ENCODE measurements around the gene ANKS4B. TPM values are rescaled to one million over a fixed set of nuclear protein-coding genes. Genes with fewer than 3 reads are reported as not detected.

The ANKS4B gene
- total and polyA plus RNA-seq, 2 experiments from 2014 or later = 0.07 TPM; not detected in 1

DNA sequence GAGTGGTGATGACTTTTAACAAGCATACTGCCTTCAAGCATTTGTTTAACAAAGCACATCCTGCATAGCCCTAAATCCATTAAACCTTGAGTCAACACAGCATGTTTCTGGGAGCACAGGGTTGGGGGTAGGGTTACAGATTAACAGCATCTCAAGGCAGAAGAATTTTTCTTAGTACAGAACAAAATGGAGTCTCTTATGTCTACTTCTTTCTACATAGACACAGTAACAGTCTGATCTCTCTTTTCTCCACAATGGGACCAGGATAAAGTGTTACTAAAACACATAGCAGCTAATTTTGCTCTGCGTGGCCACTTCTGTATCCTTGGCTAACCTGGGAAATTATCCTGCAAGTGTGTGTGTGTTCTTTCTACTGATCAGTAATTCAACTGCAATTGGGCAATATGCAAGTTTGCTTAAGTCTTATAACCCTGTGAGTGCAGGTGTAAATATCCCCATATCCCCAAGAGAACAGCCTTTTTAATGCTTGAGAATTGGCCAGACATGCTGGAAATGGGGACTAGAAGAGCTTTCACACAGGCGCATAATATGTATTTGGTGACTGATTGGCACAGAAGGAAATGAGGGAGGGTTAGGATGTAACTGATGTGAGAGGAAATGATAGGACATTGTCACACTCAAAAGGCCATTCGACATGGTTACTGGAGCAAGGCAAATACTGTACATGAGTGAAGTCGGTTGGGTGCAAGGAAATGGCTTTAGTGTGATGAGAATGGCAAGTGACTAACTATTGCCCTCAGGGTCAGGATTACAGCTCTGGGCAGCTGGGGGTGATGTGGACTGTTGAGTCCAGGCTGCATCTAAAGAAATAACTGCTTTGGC lies 10.8 kb upstream of the ANKS4B start:
- H3K9me3 Mint-ChIP-seq = peaks cover 4% of the 10 kb centered on the region; the same call in 1 of the 3 replicates
- peak; percentile 22 for DNase-seq (ENCODE audit: low spot score)
- H3K4me3 ChIP-seq = peak overlapping the region; percentile 35; the same call in 1 of the 2 replicates
- H3K4me1 ChIP-seq (ENCODE audit: insufficient read depth) = peaks cover 36% of the 10 kb centered on the region
- H2AFZ ChIP-seq = no peak overlapping the region
- 0 out of 3 replicates have a peak, but pooled peaks cover 4% of the 10 kb centered on the region for H3K36me3 Mint-ChIP-seq (ENCODE audit: low read depth)
- H3K79me2 ChIP-seq (replicated peaks; ENCODE audit: insufficient read depth) = no peaks in the 10 kb centered on the region
- H3K27ac Mint-ChIP-seq = peak overlapping the region; percentile 74
- no peaks in the 10 kb centered on the region for H3F3A ChIP-seq (replicated peaks; ENCODE audit: low read depth)
- peaks cover 36% of the 10 kb centered on the region for H3K4me1 Mint-ChIP-seq
- no peaks in the 10 kb centered on the region for H3K36me3 ChIP-seq (ENCODE audit: insufficient read depth)
- H4K20me1 ChIP-seq (replicated peaks; ENCODE audit: insufficient read depth) = no peaks in the 10 kb centered on the region
- peak; percentile 51 for ATAC-seq
- TF ChIP-seq, protein P1, sequence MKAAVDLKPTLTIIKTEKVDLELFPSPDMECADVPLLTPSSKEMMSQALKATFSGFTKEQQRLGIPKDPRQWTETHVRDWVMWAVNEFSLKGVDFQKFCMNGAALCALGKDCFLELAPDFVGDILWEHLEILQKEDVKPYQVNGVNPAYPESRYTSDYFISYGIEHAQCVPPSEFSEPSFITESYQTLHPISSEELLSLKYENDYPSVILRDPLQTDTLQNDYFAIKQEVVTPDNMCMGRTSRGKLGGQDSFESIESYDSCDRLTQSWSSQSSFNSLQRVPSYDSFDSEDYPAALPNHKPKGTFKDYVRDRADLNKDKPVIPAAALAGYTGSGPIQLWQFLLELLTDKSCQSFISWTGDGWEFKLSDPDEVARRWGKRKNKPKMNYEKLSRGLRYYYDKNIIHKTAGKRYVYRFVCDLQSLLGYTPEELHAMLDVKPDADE (IDR thresholded peaks at IDR 0.05) = no peak
- TF ChIP-seq CREB1 (CRISPR knock-in tag; IDR thresholded peaks at IDR 0.05; ENCODE audit: low read depth) = 0 out of 2 replicates have a peak, but pooled peaks have one; percentile 17
- H3K27me3 ChIP-seq (ENCODE audit: insufficient read depth) = no peaks in the 10 kb centered on the region
- 0 out of 2 replicates have a peak, but pooled peaks cover 5% of the 10 kb centered on the region for H3K9me2 ChIP-seq (ENCODE audit: insufficient read depth)
- peak overlapping the region; percentile 66 for H3K27ac ChIP-seq (ENCODE audit: low read depth)
- peaks cover 5% of the 10 kb centered on the region for H3K27me3 Mint-ChIP-seq (ENCODE audit: insufficient read depth, low read depth, poor library complexity)
- H3K4me3 Mint-ChIP-seq = peak overlapping the region; percentile 31; the same call in 2 of the 3 replicates
- peak overlapping the region; percentile 67 for H3K4me2 ChIP-seq

GRCh38 chr16:21223787-21224186 lies 9.7 kb upstream of the ANKS4B start:
- no peaks in the 10 kb centered on the region for H4K20me1 ChIP-seq (replicated peaks; ENCODE audit: insufficient read depth)
- H3K79me2 ChIP-seq (replicated peaks; ENCODE audit: insufficient read depth) = no peaks in the 10 kb centered on the region
- DNase-seq (ENCODE audit: low spot score) (peak; percentile 44), ATAC-seq (peak; percentile 89)
- H3K36me3 ChIP-seq (ENCODE audit: insufficient read depth) = no peaks in the 10 kb centered on the region
- H3K27ac ChIP-seq (ENCODE audit: low read depth) = no peak overlapping the region
- H3K27me3 Mint-ChIP-seq (ENCODE audit: insufficient read depth, low read depth, poor library complexity) = peaks cover 5% of the 10 kb centered on the region
- peaks cover 36% of the 10 kb centered on the region for H3K4me1 ChIP-seq (ENCODE audit: insufficient read depth)
- no peak overlapping the region for H2AFZ ChIP-seq
- peaks cover 4% of the 10 kb centered on the region; the same call in 1 of the 3 replicates for H3K9me3 Mint-ChIP-seq
- peaks cover 38% of the 10 kb centered on the region for H3K4me1 Mint-ChIP-seq
- H3K27ac Mint-ChIP-seq = no peak overlapping the region
- no peak overlapping the region for H3K4me3 ChIP-seq
- H3K4me2 ChIP-seq = peak overlapping the region; percentile 67; the same call in 1 of the 2 replicates
- 0 out of 3 replicates have a peak, but pooled peaks cover 4% of the 10 kb centered on the region for H3K36me3 Mint-ChIP-seq (ENCODE audit: low read depth)
- no peaks in the 10 kb centered on the region for H3K27me3 ChIP-seq (ENCODE audit: insufficient read depth)
- no peak overlapping the region for H3K4me3 Mint-ChIP-seq
- 0 out of 2 replicates have a peak, but pooled peaks cover 6% of the 10 kb centered on the region for H3K9me2 ChIP-seq (ENCODE audit: insufficient read depth)
- no peaks in the 10 kb centered on the region for H3F3A ChIP-seq (replicated peaks; ENCODE audit: low read depth)
- TF ChIP-seq EZH2phosphoT487 (IDR thresholded peaks at IDR 0.05; ENCODE audit: unreplicated experiment) (no peak), JUNB (IDR thresholded peaks at IDR 0.05; ENCODE audit: unreplicated experiment) (no peak), NANOG (IDR thresholded peaks at IDR 0.05; ENCODE audit: borderline replicate concordance) (no peak), EZH2 (IDR thresholded peaks at IDR 0.05; ENCODE audit: low read depth, unreplicated experiment) (no peak), ZNF331 (CRISPR knock-in tag; IDR thresholded peaks at IDR 0.05; ENCODE audit: low read depth) (no peak)
- TF ChIP-seq, protein P2, sequence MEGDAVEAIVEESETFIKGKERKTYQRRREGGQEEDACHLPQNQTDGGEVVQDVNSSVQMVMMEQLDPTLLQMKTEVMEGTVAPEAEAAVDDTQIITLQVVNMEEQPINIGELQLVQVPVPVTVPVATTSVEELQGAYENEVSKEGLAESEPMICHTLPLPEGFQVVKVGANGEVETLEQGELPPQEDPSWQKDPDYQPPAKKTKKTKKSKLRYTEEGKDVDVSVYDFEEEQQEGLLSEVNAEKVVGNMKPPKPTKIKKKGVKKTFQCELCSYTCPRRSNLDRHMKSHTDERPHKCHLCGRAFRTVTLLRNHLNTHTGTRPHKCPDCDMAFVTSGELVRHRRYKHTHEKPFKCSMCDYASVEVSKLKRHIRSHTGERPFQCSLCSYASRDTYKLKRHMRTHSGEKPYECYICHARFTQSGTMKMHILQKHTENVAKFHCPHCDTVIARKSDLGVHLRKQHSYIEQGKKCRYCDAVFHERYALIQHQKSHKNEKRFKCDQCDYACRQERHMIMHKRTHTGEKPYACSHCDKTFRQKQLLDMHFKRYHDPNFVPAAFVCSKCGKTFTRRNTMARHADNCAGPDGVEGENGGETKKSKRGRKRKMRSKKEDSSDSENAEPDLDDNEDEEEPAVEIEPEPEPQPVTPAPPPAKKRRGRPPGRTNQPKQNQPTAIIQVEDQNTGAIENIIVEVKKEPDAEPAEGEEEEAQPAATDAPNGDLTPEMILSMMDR (conservative IDR thresholded peaks at IDR 0.05; ENCODE audit: low read depth in 2 of 2) = no peak
- TF ChIP-seq, protein P3, sequence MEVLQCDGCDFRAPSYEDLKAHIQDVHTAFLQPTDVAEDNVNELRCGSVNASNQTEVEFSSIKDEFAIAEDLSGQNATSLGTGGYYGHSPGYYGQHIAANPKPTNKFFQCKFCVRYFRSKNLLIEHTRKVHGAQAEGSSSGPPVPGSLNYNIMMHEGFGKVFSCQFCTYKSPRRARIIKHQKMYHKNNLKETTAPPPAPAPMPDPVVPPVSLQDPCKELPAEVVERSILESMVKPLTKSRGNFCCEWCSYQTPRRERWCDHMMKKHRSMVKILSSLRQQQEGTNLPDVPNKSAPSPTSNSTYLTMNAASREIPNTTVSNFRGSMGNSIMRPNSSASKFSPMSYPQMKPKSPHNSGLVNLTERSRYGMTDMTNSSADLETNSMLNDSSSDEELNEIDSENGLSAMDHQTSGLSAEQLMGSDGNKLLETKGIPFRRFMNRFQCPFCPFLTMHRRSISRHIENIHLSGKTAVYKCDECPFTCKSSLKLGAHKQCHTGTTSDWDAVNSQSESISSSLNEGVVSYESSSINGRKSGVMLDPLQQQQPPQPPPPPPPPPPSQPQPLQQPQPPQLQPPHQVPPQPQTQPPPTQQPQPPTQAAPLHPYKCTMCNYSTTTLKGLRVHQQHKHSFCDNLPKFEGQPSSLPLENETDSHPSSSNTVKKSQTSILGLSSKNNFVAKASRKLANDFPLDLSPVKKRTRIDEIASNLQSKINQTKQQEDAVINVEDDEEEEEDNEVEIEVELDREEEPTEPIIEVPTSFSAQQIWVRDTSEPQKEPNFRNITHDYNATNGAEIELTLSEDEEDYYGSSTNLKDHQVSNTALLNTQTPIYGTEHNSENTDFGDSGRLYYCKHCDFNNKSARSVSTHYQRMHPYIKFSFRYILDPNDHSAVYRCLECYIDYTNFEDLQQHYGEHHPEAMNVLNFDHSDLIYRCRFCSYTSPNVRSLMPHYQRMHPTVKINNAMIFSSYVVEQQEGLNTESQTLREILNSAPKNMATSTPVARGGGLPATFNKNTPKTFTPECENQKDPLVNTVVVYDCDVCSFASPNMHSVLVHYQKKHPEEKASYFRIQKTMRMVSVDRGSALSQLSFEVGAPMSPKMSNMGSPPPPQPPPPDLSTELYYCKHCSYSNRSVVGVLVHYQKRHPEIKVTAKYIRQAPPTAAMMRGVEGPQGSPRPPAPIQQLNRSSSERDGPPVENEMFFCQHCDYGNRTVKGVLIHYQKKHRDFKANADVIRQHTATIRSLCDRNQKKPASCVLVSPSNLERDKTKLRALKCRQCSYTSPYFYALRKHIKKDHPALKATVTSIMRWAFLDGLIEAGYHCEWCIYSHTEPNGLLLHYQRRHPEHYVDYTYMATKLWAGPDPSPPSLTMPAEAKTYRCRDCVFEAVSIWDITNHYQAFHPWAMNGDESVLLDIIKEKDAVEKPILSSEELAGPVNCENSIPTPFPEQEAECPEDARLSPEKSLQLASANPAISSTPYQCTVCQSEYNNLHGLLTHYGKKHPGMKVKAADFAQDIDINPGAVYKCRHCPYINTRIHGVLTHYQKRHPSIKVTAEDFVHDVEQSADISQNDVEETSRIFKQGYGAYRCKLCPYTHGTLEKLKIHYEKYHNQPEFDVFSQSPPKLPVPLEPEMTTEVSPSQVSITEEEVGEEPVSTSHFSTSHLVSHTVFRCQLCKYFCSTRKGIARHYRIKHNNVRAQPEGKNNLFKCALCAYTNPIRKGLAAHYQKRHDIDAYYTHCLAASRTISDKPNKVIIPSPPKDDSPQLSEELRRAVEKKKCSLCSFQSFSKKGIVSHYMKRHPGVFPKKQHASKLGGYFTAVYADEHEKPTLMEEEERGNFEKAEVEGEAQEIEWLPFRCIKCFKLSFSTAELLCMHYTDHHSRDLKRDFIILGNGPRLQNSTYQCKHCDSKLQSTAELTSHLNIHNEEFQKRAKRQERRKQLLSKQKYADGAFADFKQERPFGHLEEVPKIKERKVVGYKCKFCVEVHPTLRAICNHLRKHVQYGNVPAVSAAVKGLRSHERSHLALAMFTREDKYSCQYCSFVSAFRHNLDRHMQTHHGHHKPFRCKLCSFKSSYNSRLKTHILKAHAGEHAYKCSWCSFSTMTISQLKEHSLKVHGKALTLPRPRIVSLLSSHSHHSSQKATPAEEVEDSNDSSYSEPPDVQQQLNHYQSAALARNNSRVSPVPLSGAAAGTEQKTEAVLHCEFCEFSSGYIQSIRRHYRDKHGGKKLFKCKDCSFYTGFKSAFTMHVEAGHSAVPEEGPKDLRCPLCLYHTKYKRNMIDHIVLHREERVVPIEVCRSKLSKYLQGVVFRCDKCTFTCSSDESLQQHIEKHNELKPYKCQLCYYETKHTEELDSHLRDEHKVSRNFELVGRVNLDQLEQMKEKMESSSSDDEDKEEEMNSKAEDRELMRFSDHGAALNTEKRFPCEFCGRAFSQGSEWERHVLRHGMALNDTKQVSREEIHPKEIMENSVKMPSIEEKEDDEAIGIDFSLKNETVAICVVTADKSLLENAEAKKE (CRISPR knock-in tag; IDR thresholded peaks at IDR 0.05) = no peak
- TF ChIP-seq, protein P1 (IDR thresholded peaks at IDR 0.05) = no peak

Measured in GM23338 (cell line).